K562 (cell line): ENCODE measurements around the gene HEBP1. TPM values are rescaled to one million over a fixed set of nuclear protein-coding genes. Genes with fewer than 3 reads are reported as not detected.

ENCODE experiments used
- ATAC-seq: fragments of 200-7000 bp; cut with Tn5 transposase; 3 replicates; pipeline ENCODE4 v1.9.1; 2020; ENCODE audit warnings: moderate library complexity
- BruUV-seq: library from RNA; stranded (reverse); fragments of 400-500 nt; replicated peaks from 2 replicates; lab custom pipeline; 2021; lab: Mats Ljungman, UMichigan
- CTCF ChIA-PET: fragments of 300-600 bp; formaldehyde crosslinking; extraction: SDS; loops from one replicate; lab custom pipeline; 2021; ENCODE audit warnings: low intra/inter-chr PET ratio; lab: Yijun Ruan, JAX
- POLR2A ChIA-PET: fragments of 300-600, 350-650 bp; sonication (Branson Sonifier 250); formaldehyde crosslinking; extraction: SDS; loops from one replicate; lab custom pipeline; 2021; ENCODE audit warnings: antibody characterized with exemption, inconsistent platforms; lab: Yijun Ruan, JAX
- DNase-seq, 4 experiments: peaks; one replicate each; pipeline versions ENCODE4 v3.0.0 to v3.0.0-alpha.2; 2011 to 2018; ENCODE audit warnings: low spot score in 3 of 4, mixed read lengths in 3 of 4; ENCODE audit errors: extremely low read depth in 1 of 4
- FAIRE-seq: peaks from 2 replicates; lab custom pipeline; 2011; peaks lifted over from hg19 to GRCh38; lab: Jason Lieb, UNC
- H2AFZ ChIP-seq: 2 replicates; pipeline ENCODE4 v1.6.0; 2011; ENCODE audit warnings: low read depth, low read length, control low read depth, inconsistent platforms
- H3K27ac ChIP-seq: fragments of 200-600 bp; 3 replicates; pipeline ENCODE4 v1.8.0; 2011; ENCODE audit warnings: low read depth, mild to moderate bottlenecking, control low read depth, inconsistent platforms, low read length, moderate library complexity, mixed read lengths; ENCODE audit errors: extremely low read depth
- H3K27me3 ChIP-seq, 2 experiments: fragments of 300-600 bp in 1 of 2; 2 replicates in 1 of 2; 3 replicates in 1 of 2; pipeline versions ENCODE4 v1.6.0 to v1.8.0; 2011; ENCODE audit warnings: inconsistent platforms in 2 of 2, low read length in 2 of 2, mild to moderate bottlenecking in 1 of 2, mixed read lengths in 1 of 2, moderate library complexity in 1 of 2; ENCODE audit not compliant: control insufficient read depth in 2 of 2, insufficient read depth in 2 of 2
- H3K36me3 ChIP-seq: fragments of 300-600 bp; 3 replicates; pipeline ENCODE4 v1.8.0; 2011; ENCODE audit warnings: mild to moderate bottlenecking, low read length, inconsistent platforms; ENCODE audit not compliant: control insufficient read depth, insufficient read depth
- H3K4me1 ChIP-seq, 2 experiments: fragments of 200-600 bp in 1 of 2; replicated peaks in 1 of 2; 2 replicates in 1 of 2; 3 replicates in 1 of 2; pipeline versions ENCODE4 v1.5.1 to v1.8.0; 2011; ENCODE audit warnings: inconsistent platforms in 2 of 2, low read length in 2 of 2, mild to moderate bottlenecking in 1 of 2, mixed read lengths in 1 of 2, moderate library complexity in 1 of 2; ENCODE audit not compliant: control insufficient read depth in 2 of 2, insufficient read depth in 2 of 2
- H3K4me2 ChIP-seq: 2 replicates; pipeline ENCODE4 v1.6.1; 2011; ENCODE audit warnings: low read length, control low read depth, inconsistent platforms, mixed read lengths; ENCODE audit not compliant: insufficient read depth
- H3K4me3 ChIP-seq: fragments of 200-600 bp; sonication (generic), shearing (Covaris generic); 2 replicates; pipeline ENCODE4 v1.5.1; 2016; ENCODE audit warnings: control low read depth, inconsistent platforms
- H3K79me2 ChIP-seq: fragments of 200-600 bp; 3 replicates; pipeline ENCODE4 v1.8.0; 2011; ENCODE audit warnings: low read length, inconsistent platforms; ENCODE audit not compliant: control insufficient read depth, insufficient read depth
- H3K9ac ChIP-seq, 2 experiments: 2 replicates each; pipeline versions ENCODE4 v1.6.0 to v1.6.1; 2011; ENCODE audit warnings: low read depth in 2 of 2, low read length in 2 of 2, control low read depth in 1 of 2, inconsistent platforms in 1 of 2, mild to moderate bottlenecking in 1 of 2, mixed read lengths in 1 of 2; ENCODE audit not compliant: insufficient read depth in 1 of 2
- H3K9me1 ChIP-seq: one replicate; pipeline ENCODE4 v1.6.0; 2011; ENCODE audit warnings: inconsistent platforms, mild to moderate bottlenecking, low read length, moderate library complexity; ENCODE audit not compliant: control insufficient read depth, insufficient read depth
- H3K9me3 ChIP-seq: replicated peaks from 2 replicates; pipeline ENCODE4 v1.5.1; 2011; ENCODE audit warnings: low read depth, low read length, inconsistent platforms; ENCODE audit not compliant: control insufficient read depth, insufficient read depth
- H4K20me1 ChIP-seq: replicated peaks from 2 replicates; pipeline ENCODE4 v1.6.1; 2011; ENCODE audit warnings: low read length, inconsistent platforms, mixed read lengths; ENCODE audit not compliant: control insufficient read depth, insufficient read depth
- ETV6 ChIP-seq, 3 experiments: fragments of 150-350 bp in 1 of 3; sonication (generic) in 1 of 3; formaldehyde crosslinking in 1 of 3; IDR thresholded peaks; 2 replicates each; pipeline versions ENCODE4 v1.6.1 to v1.8.0; 2014 to 2022; ENCODE audit warnings: borderline replicate concordance in 2 of 3, low read depth in 2 of 3, antibody characterized with exemption in 1 of 3, low read length in 1 of 3, mild to moderate bottlenecking in 1 of 3, missing genetic modification reagents in 1 of 3
- HIVEP1 ChIP-seq: fragments of 250-450 bp; sonication (Bioruptor Pico); IDR thresholded peaks from 2 replicates; pipeline ENCODE4 v1.4.0; 2020; ENCODE audit warnings: mild to moderate bottlenecking
- NELFE ChIP-seq: IDR thresholded peaks from 2 replicates; pipeline ENCODE4 v1.6.1; 2011; ENCODE audit warnings: mild to moderate bottlenecking; ENCODE audit not compliant: insufficient read depth, insufficient read length
- PPARD ChIP-seq: fragments of 250-450 bp; sonication (Bioruptor Pico); IDR thresholded peaks from 2 replicates; pipeline ENCODE4 v1.8.0; 2022; ENCODE audit warnings: inconsistent platforms, mild to moderate bottlenecking, moderate library complexity
- TAF9B ChIP-seq: fragments of 450-650 bp; IDR thresholded peaks from 2 replicates; pipeline ENCODE4 v1.6.1; 2018; ENCODE audit warnings: mild to moderate bottlenecking; ENCODE audit not compliant: partially characterized antibody
- TRIM24 ChIP-seq, 2 experiments: fragments of 450-650 bp; IDR thresholded peaks; 2 replicates each; pipeline ENCODE4 v1.6.1; 2016
- ZNF23 ChIP-seq: fragments of 250-450 bp; sonication (Bioruptor Pico); IDR thresholded peaks from 2 replicates; pipeline ENCODE4 v1.4.0; 2020; ENCODE audit warnings: mild to moderate bottlenecking
- WGBS: fragments of 100-300 bp; shearing (Covaris generic); methylation state at CpG from one replicate; pipeline ENCODE4 v1.1.6; 2016; ENCODE audit warnings: low coverage, mixed read lengths; ENCODE audit not compliant: insufficient coverage; ENCODE audit errors: missing lambda C conversion rate; 5-methylcytosine and 5-hydroxymethylcytosine counted together
- in situ Hi-C: fragments of 300-500 bp; cut with MboI; formaldehyde crosslinking; loops from 4 replicates; pipeline ENCODE4 v1.15.0; 2018; ENCODE audit warnings: inconsistent platforms, mixed read lengths
- intact Hi-C: fragments of 100-400 bp; cut with micrococcal nuclease; formaldehyde crosslinking; loops from 2 replicates; pipeline ENCODE4 v1.14.2; 2022
- polyA plus RNA-seq, 8 experiments: library from polyadenylated mRNA; depleted of rRNA in 4 of 8; stranded (reverse) in 5 of 8; unstranded in 3 of 8; fragments of >200 nt; fragmentation: Nextera tagmentation in 2 of 8; fragmentation: Illumina TruSeq in 1 of 8; extraction: Ambion mirVana in 2 of 8; extraction: Trizol in 1 of 8; gene quantifications; 2 replicates each; pipeline versions ENCODE4 v1.2.1 to v1.2.3, GENCODE V29; 2011 to 2014; ENCODE audit warnings: inconsistent platforms in 1 of 8, missing spikeins in 1 of 8
- total RNA-seq, 7 experiments: library from RNA; depleted of rRNA in 6 of 7; stranded (reverse); fragments of >200 nt in 6 of 7; fragmentation: Illumina TruSeq in 2 of 7; extraction: Trizol in 2 of 7; gene quantifications; 2 replicates each; pipeline versions ENCODE4 v1.2.1 to v1.2.3, GENCODE V29; 2011 to 2021; ENCODE audit warnings: low replicate concordance in 1 of 7
- TF ChIP-seq, protein P1 (sequence below): sonication (generic); formaldehyde crosslinking; IDR thresholded peaks from 2 replicates; pipeline ENCODE4 v1.8.0; 2022; ENCODE audit warnings: mild to moderate bottlenecking, missing genetic modification reagents
- TF ChIP-seq, protein P2 (sequence below): fragments of 200-800 bp; sonication (Bioruptor generic); IDR thresholded peaks from 2 replicates; pipeline ENCODE4 v1.6.1; 2017; ENCODE audit warnings: missing genetic modification characterization, missing compliant biosample characterization

Gene HEBP1
- total and polyA plus RNA-seq, 9 of the 15 experiments (the other 6 are each of a cell fraction or from before 2014, with no cell fraction given), result 1.1 to 10.1 (median 2.4) TPM

DNA sequence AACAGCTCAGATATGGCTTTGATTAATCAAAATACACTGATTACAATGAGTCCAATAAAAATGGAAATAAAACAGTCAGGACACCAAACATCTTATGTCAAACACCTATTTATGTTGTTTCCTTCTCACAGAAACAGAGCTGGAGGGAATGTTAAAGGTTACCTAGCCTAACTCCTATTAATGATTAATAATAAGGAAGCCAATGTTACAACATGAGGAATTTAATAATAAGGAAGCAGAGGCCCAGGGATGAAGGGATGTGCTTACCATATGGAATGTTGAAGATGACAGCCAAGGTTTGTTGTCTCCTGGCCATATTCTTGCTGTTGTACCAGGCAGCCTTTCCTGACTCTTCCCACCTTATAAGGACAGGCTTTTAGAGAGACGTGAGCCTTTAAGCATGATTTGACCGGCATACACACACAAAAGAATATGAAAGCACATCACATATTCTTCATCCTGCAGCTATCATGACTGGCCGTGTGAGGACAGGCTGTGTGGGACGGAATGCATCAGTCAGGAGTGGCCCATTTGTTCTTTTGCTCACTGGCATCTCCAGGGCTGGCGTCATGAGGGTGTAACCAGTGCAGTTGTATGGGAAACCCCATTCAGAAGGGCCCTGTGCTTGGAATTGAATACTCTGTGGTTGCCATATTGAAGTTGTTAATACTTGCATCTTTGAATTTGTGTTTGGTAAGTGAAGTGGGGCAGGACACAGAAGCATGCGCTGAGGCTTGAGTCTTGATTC, 45.0 kb downstream of the HEBP1 start:
- Histone ChIP-seq H3K79me2 (no peaks in the 10 kb centered on the region), H3K9ac (no peak overlapping the region), H3K36me3 (no peaks in the 10 kb centered on the region), H3K4me1 (no peaks in the 10 kb centered on the region), H3K4me2 (no peak overlapping the region), H3K27me3 (no peaks in the 10 kb centered on the region), H3K9me3 (no peaks in the 10 kb centered on the region), H3K27ac (no peak overlapping the region), H3K9me1 (no peaks in the 10 kb centered on the region), H3K4me3 (no peak overlapping the region), H2AFZ (no peak overlapping the region), H4K20me1 (no peaks in the 10 kb centered on the region)
- 49% methylated on average over 5 of the region's 6 CpGs for WGBS
- intact Hi-C loops (no loop called here), in situ Hi-C loops (no loop called here)
- no peak for ATAC-seq
- TF ChIP-seq TAF9B, result no peak
- TF ChIP-seq, protein P1, sequence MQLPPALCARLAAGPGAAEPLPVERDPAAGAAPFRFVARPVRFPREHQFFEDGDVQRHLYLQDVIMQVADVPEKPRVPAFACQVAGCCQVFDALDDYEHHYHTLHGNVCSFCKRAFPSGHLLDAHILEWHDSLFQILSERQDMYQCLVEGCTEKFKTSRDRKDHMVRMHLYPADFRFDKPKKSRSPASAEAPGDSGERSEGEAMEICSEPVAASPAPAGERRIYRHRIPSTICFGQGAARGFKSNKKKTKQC (CRISPR knock-in tag), result no peak
- TF ChIP-seq TRIM24 (IDR thresholded peaks at IDR 0.05), result no peak
- TF ChIP-seq HIVEP1 (CRISPR knock-in tag), result no peak
- no peak for FAIRE-seq
- no TSS peak for BruUV-seq
- ChIA-PET POLR2A (no interaction called here), CTCF (no interaction called here)
- no peak for DNase-seq

DNA sequence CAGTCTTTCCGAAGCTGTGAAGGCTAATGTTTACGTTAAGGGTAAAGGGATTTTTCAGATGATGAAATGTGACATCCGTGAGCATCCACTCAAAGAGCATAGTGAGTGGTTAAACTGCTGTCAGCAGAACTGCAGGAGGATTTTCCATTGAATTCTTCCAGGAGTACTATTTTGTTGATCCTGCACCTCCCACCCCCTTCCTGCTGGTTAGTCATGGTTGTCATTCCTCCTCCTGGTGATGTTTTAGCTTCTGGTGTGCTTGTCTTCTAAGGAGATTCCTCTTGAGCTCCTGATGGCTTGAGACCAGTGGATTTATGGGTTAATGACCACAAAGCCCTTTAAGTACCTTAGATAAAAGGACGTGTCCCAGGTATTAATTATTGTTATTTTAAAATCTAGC, 45.7 kb downstream of the HEBP1 start:
- Histone ChIP-seq H4K20me1 (no peaks in the 10 kb centered on the region), H3K27me3 (no peaks in the 10 kb centered on the region), H3K4me1 (no peaks in the 10 kb centered on the region), H3K79me2 (no peaks in the 10 kb centered on the region), H3K27ac (no peak overlapping the region), H3K9ac (no peak overlapping the region), H3K4me3 (no peak overlapping the region), H3K9me1 (no peaks in the 10 kb centered on the region), H3K9me3 (no peaks in the 10 kb centered on the region), H3K36me3 (peaks cover 3% of the 10 kb centered on the region; the same call in 1 of the 3 replicates), H2AFZ (no peak overlapping the region), H3K4me2 (no peak overlapping the region)
- whole genome bisulfite sequencing, result 34% methylated on average over 3 of the region's 4 CpGs
- POLR2A ChIA-PET, result no interaction called here
- in situ Hi-C loops (no loop called here), intact Hi-C loops (no loop called here)
- BruUV-seq, result no TSS peak
- DNase-seq (no peak), FAIRE-seq (no peak), ATAC-seq (no peak)
- CTCF ChIA-PET, result no interaction called here
- TF ChIP-seq ETV6 (IDR thresholded peaks at IDR 0.05; ENCODE audit: borderline replicate concordance in 1 of 2, low read depth in 2 of 2, low read length in 1 of 2), result no peak
- TF ChIP-seq ETV6 (CRISPR knock-in tag; IDR thresholded peaks at IDR 0.05; ENCODE audit: borderline replicate concordance), result no peak
- TF ChIP-seq, protein P2, sequence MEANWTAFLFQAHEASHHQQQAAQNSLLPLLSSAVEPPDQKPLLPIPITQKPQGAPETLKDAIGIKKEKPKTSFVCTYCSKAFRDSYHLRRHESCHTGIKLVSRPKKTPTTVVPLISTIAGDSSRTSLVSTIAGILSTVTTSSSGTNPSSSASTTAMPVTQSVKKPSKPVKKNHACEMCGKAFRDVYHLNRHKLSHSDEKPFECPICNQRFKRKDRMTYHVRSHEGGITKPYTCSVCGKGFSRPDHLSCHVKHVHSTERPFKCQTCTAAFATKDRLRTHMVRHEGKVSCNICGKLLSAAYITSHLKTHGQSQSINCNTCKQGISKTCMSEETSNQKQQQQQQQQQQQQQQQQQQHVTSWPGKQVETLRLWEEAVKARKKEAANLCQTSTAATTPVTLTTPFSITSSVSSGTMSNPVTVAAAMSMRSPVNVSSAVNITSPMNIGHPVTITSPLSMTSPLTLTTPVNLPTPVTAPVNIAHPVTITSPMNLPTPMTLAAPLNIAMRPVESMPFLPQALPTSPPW (CRISPR knock-in tag), result no peak
- TF ChIP-seq ZNF23, result no peak
- TF ChIP-seq PPARD (CRISPR knock-in tag), result no peak
- TF ChIP-seq NELFE, result no peak
